GM18499 (cell line): ENCODE data around the gene HS1BP3.
A peak's percentile ranks its signal among the peaks of the same experiment; 100 is the strongest.

Experiments
- ATAC-seq: cut with Tn5 transposase; IDR thresholded peaks from one replicate; pipeline ENCODE4 v1.9.1; 2021; ENCODE audit warnings: moderate number of reproducible peaks; ENCODE audit not compliant: insufficient read depth, unreplicated experiment

The HS1BP3 gene

GRCh38 chr2:20607446-20607845 lies 43.5 kb downstream of the HS1BP3 start:
- no peak for ATAC-seq

GRCh38 chr2:20606198-20606597 lies 44.7 kb downstream of the HS1BP3 start:
- ATAC-seq: no peak

- ATAC-seq: no peak
Measured at GRCh38 chr2:20604951-20605381, 45.9 kb downstream of the HS1BP3 start.

- no peak for ATAC-seq
Measured at GRCh38 chr2:20604401-20604911, 46.4 kb downstream of the HS1BP3 start.

- no peak for ATAC-seq
Measured at GRCh38 chr2:20603791-20604190, 47.1 kb downstream of the HS1BP3 start.

- ATAC-seq: no peak
Measured at GRCh38 chr2:20602803-20603202, 48.1 kb downstream of the HS1BP3 start.

GRCh38 chr2:20600756-20601325 lies 50.1 kb downstream of the HS1BP3 start:
- ATAC-seq: no peak

GRCh38 chr2:20599861-20600461 lies 50.9 kb downstream of the HS1BP3 start:
- ATAC-seq: no peak

- ATAC-seq: no peak
Measured at GRCh38 chr2:20599001-20599600, 51.8 kb downstream of the HS1BP3 start.

- no peak for ATAC-seq
Measured at GRCh38 chr2:20597860-20598183, 53.1 kb downstream of the HS1BP3 start.

- ATAC-seq: no peak
Measured at GRCh38 chr2:20596973-20597859, 53.7 kb downstream of the HS1BP3 start.

GRCh38 chr2:20596193-20596972 lies 54.5 kb downstream of the HS1BP3 start:
- ATAC-seq: peak; percentile 0

GRCh38 chr2:20595439-20596192 lies 55.3 kb downstream of the HS1BP3 start:
- peak; percentile 77 for ATAC-seq

- ATAC-seq: no peak
Measured at GRCh38 chr2:20594957-20595356, 55.9 kb downstream of the HS1BP3 start.

- no peak for ATAC-seq
Measured at GRCh38 chr2:20594048-20594750, 56.7 kb downstream of the HS1BP3 start.

- no peak for ATAC-seq
Measured at GRCh38 chr2:20593072-20594034, 57.5 kb downstream of the HS1BP3 start.

- ATAC-seq: no peak
Measured at GRCh38 chr2:20592106-20593071, 58.5 kb downstream of the HS1BP3 start.
